ENCODE data around the gene TOR1B.

- TF ChIP-seq CTCF (IDR thresholded peaks at IDR 0.05) (no peak), POLR2A (IDR thresholded peaks at IDR 0.05) (no peak)
These were observed 10.7 kb downstream of the TOR1B start for GRCh38 chr9:129813661-129814060.
